Right ventricle myocardium superior (tissue), 1 donor: ENCODE results near the gene PGF. TPM values are rescaled to one million over a fixed set of nuclear protein-coding genes. Genes with fewer than 3 reads are reported as not detected.
"Not testable (repeated sequence)": the region's sequence is repeated elsewhere in the genome, so short reads cannot be mapped to it uniquely, and the experiment has no call there.

ENCODE experiments used
- ATAC-seq: fragments of 200-7000 bp; cut with Tn5 transposase; one replicate; pipeline ENCODE4 v1.9.1; 2020; ENCODE audit warnings: mild to moderate bottlenecking; ENCODE audit not compliant: poor library complexity
- DNase-seq: peaks from one replicate; pipeline ENCODE4 v3.0.0-alpha.2; 2020
- intact Hi-C: fragments of 100-400 bp; cut with DNase I; formaldehyde crosslinking; loops from one replicate; pipeline ENCODE4 v1.11.2; 2022
- total RNA-seq: library from RNA; stranded (reverse); fragmentation: NEBNext Ultra II Directional; extraction: Animal tissue kit (Norgen Biotek cat#: 25700); gene quantifications from one replicate; pipeline ENCODE4 v1.2.1, GENCODE V29; 2021
- donor health status: DM: no; HTN: yes; CAD: no; lungs with severe emphysema.

The PGF gene
- total RNA-seq, 1 donor from 2014 or later: 5.1 TPM

GRCh38 chr14:74934041-74934440, 21.4 kb downstream of the PGF start:
- intact Hi-C loops: no loop called here

GRCh38 chr14:74932936-74933335, 22.5 kb downstream of the PGF start:
- intact Hi-C loops, ATAC-seq, DNase-seq: not testable (repeated sequence)

More at GRCh38 chr14:74934041-74934440, 21.4 kb downstream of the PGF start:
- peak; percentile 38 for ATAC-seq
- no peak for DNase-seq

- intact Hi-C loops: no loop called here
- no peak for DNase-seq
These were observed 22.9 kb downstream of the PGF start for GRCh38 chr14:74932401-74932901.

GRCh38 chr14:74931744-74932143, 23.7 kb downstream of the PGF start:
- intact Hi-C loops, ATAC-seq, DNase-seq: not testable (repeated sequence)

More at GRCh38 chr14:74932401-74932901, 22.9 kb downstream of the PGF start:
- ATAC-seq: peak; percentile 69

GRCh38 chr14:74929242-74929641, 26.2 kb downstream of the PGF start:
- no peak for ATAC-seq
- intact Hi-C loops: no loop called here
- DNase-seq: no peak

- intact Hi-C loops: no loop called here
- ATAC-seq: no peak
- DNase-seq: no peak
These were observed 28.2 kb downstream of the PGF start for GRCh38 chr14:74927225-74927624.

GRCh38 chr14:74924061-74924460, 31.3 kb downstream of the PGF start:
- DNase-seq: no peak
- intact Hi-C loops: no loop called here
- no peak for ATAC-seq

- peak; percentile 98 for ATAC-seq
- intact Hi-C loops: no loop called here
- peak; percentile 91 for DNase-seq
These were observed 32.5 kb downstream of the PGF start, which contains the start of gene RPS6KL1 for GRCh38 chr14:74922752-74923401. RPS6KL1 (minus strand) TSS chr14:74923260; CDS start chr14:74921541, 1,719 bp downstream.

GRCh38 chr14:74921987-74922751, 33.2 kb downstream of the PGF start:
- intact Hi-C loops: no loop called here
- DNase-seq (no peak), ATAC-seq (no peak)

- DNase-seq (no peak), ATAC-seq (no peak)
- intact Hi-C loops: no loop called here
These were observed 34.3 kb downstream of the PGF start for GRCh38 chr14:74921053-74921620.

GRCh38 chr14:74920281-74920680, 35.1 kb downstream of the PGF start:
- intact Hi-C loops: no loop called here
- ATAC-seq: no peak
- DNase-seq: no peak

- ATAC-seq (no peak), DNase-seq (no peak)
- intact Hi-C loops: no loop called here
These were observed 35.8 kb downstream of the PGF start for GRCh38 chr14:74919421-74920165.

- DNase-seq (no peak), ATAC-seq (no peak)
- intact Hi-C loops: no loop called here
These were observed 37.0 kb downstream of the PGF start for GRCh38 chr14:74918380-74918779.

GRCh38 chr14:74917646-74918081, 37.7 kb downstream of the PGF start:
- peak; percentile 89 for DNase-seq
- peak; percentile 66 for ATAC-seq
- intact Hi-C loops: no loop called here

GRCh38 chr14:74917178-74917543, 38.2 kb downstream of the PGF start:
- intact Hi-C loops: no loop called here
- DNase-seq (no peak), ATAC-seq (peak; percentile 16)

- ATAC-seq (no peak), DNase-seq (no peak)
- intact Hi-C loops: no loop called here
These were observed 39.6 kb downstream of the PGF start for GRCh38 chr14:74915826-74916225.

- intact Hi-C loops: no loop called here
- DNase-seq (no peak), ATAC-seq (no peak)
These were observed 40.0 kb downstream of the PGF start for GRCh38 chr14:74915426-74915825.

GRCh38 chr14:74913986-74914573, 41.3 kb downstream of the PGF start:
- DNase-seq (peak; percentile 82), ATAC-seq (peak; percentile 37)
- intact Hi-C loops: loop anchor here (2.0 kb wide), 1 partner anchor 177 kb away; no protein-coding TSS in a partner anchor
